ENCODE results near the gene METTL16. TPM values are rescaled to one million over a fixed set of nuclear protein-coding genes. Genes with fewer than 3 reads are reported as not detected.

METTL16 gene
- polyA plus RNA-seq, 1 donor (not counting 4 experiments of a cell fraction or from before 2014, with no cell fraction given): 16.6 TPM

DNA sequence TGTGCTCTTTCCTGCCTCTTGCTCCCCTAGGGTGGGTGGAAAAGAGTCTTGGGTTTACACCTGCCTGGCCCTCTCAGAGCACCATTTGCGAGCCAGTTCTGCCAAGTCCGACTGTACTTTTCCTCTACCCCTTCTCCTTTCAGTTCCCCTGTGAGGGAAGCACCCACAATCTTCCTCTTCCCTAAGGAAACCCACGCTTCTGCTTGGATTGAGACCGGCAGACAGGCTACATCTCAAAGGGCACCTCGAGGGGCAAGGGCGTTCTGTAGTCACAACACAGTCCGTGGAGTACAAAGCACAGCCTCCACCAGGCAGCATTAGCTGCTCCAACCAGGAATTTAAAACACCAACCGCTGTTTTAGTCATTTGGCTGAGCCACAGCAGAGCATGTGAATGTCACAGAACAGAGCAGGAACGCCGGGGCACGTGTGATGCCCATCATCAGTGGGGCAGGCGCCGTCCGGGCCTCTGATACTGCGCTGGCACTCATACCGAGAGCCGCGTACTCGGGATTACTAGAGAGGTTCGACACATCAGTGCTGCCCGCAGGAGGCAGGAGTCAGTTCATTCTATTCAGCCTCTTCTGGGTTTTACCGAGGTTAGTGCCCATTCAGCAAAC, 97.1 kb downstream of the METTL16 start:
- H3K27ac ChIP-seq (ENCODE audit: control insufficient read depth, insufficient read depth, low read length): no peak overlapping the region
- H3K9me1 ChIP-seq (ENCODE audit: control insufficient read depth, extremely low read depth, insufficient read depth, low read length): no peaks in the 10 kb centered on the region
- H3K27me3 ChIP-seq (ENCODE audit: control insufficient read depth, extremely low read depth, insufficient read depth, low read length): no peaks in the 10 kb centered on the region
- H3K36me3 ChIP-seq (ENCODE audit: control insufficient read depth in 2 of 2, extremely low read depth in 1 of 2, insufficient read depth in 2 of 2, low read length in 2 of 2): peaks cover 8 to 19% of the 10 kb centered on the region in 2 experiments
- FAIRE-seq (no peak), DNase-seq (ENCODE audit: low read depth, low spot score) (no peak)
- no peak overlapping the region for H3K9ac ChIP-seq (ENCODE audit: control insufficient read depth, extremely low read depth, insufficient read depth, low read length)
- no peaks in the 10 kb centered on the region for H3K9me3 ChIP-seq (ENCODE audit: control insufficient read depth, low read depth, low read length)
- no peak overlapping the region for H3K4me2 ChIP-seq (ENCODE audit: control insufficient read depth, extremely low read depth, insufficient read depth, low read depth, low read length)
- H2AFZ ChIP-seq (ENCODE audit: control insufficient read depth, low read length): no peak overlapping the region
- no peaks in the 10 kb centered on the region for H3K4me1 ChIP-seq (ENCODE audit: control insufficient read depth, extremely low read depth, insufficient read depth, low read length)
- H4K20me1 ChIP-seq (ENCODE audit: control insufficient read depth, extremely low read depth, insufficient read depth, low read length): no peaks in the 10 kb centered on the region
- no peaks in the 10 kb centered on the region for H3K79me2 ChIP-seq (ENCODE audit: control insufficient read depth, insufficient read depth, low read length)
- TF ChIP-seq, protein P1, sequence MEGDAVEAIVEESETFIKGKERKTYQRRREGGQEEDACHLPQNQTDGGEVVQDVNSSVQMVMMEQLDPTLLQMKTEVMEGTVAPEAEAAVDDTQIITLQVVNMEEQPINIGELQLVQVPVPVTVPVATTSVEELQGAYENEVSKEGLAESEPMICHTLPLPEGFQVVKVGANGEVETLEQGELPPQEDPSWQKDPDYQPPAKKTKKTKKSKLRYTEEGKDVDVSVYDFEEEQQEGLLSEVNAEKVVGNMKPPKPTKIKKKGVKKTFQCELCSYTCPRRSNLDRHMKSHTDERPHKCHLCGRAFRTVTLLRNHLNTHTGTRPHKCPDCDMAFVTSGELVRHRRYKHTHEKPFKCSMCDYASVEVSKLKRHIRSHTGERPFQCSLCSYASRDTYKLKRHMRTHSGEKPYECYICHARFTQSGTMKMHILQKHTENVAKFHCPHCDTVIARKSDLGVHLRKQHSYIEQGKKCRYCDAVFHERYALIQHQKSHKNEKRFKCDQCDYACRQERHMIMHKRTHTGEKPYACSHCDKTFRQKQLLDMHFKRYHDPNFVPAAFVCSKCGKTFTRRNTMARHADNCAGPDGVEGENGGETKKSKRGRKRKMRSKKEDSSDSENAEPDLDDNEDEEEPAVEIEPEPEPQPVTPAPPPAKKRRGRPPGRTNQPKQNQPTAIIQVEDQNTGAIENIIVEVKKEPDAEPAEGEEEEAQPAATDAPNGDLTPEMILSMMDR (optimal IDR thresholded peaks at IDR 0.05 in 1 of 3, IDR thresholded peaks at IDR 0.05 in 1 of 3, conservative IDR thresholded peaks at IDR 0.05 in 1 of 3; ENCODE audit: extremely low read depth in 1 of 3, insufficient read depth in 2 of 3, low read length in 3 of 3): no peak
- no peak for TF ChIP-seq EZH2 (IDR thresholded peaks at IDR 0.05; ENCODE audit: low read length)
- H3K4me3 ChIP-seq (ENCODE audit: control insufficient read depth in 2 of 3, extremely low read depth in 1 of 3, insufficient read depth in 2 of 3, low read depth in 1 of 3, low read length in 3 of 3): no peak overlapping the region
- dilution Hi-C loops (cut with MboI; ENCODE audit: extremely low pct_ligation_motif_present, low sequenced_read_pairs): no loop called here

DNA sequence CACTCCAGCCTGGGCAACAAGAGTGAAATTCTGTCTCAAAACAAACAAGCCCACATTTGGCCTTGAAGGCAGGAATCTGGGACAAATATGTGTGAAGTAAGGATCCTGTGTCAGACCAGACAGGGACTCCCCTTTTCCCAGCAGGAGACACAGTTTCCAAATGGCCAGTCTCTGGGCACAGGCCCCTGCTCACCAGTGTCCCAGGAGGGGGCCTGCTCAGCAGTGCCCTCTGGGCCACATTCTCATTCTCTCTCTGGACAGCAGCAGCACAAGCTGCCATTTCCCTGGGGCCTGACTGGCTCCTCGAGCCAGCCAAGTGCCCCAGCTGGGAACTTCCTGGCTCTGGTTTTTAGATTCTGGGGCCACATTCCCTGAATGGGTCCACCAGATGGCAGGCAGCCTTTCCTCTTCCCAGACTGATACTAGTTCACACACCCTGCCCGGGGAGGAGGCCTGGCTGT, 99.1 kb downstream of the METTL16 start:
- H3K79me2 ChIP-seq (ENCODE audit: control insufficient read depth, insufficient read depth, low read length): no peaks in the 10 kb centered on the region
- dilution Hi-C loops (cut with MboI; ENCODE audit: extremely low pct_ligation_motif_present, low sequenced_read_pairs): no loop called here
- no peaks in the 10 kb centered on the region for H3K9me1 ChIP-seq (ENCODE audit: control insufficient read depth, extremely low read depth, insufficient read depth, low read length)
- FAIRE-seq (no peak), DNase-seq (ENCODE audit: low read depth, low spot score) (no peak)
- peaks cover 4% of the 10 kb centered on the region for H3K4me1 ChIP-seq (ENCODE audit: control insufficient read depth, extremely low read depth, insufficient read depth, low read length)
- no peaks in the 10 kb centered on the region for H3K9me3 ChIP-seq (ENCODE audit: control insufficient read depth, low read depth, low read length)
- no peak overlapping the region for H3K9ac ChIP-seq (ENCODE audit: control insufficient read depth, extremely low read depth, insufficient read depth, low read length)
- no peak overlapping the region for H3K4me3 ChIP-seq (ENCODE audit: control insufficient read depth in 2 of 3, extremely low read depth in 1 of 3, insufficient read depth in 2 of 3, low read depth in 1 of 3, low read length in 3 of 3)
- no peak for TF ChIP-seq EZH2 (IDR thresholded peaks at IDR 0.05; ENCODE audit: low read length)
- TF ChIP-seq, protein P1 (optimal IDR thresholded peaks at IDR 0.05 in 1 of 3, IDR thresholded peaks at IDR 0.05 in 1 of 3, conservative IDR thresholded peaks at IDR 0.05 in 1 of 3; ENCODE audit: extremely low read depth in 1 of 3, insufficient read depth in 2 of 3, low read length in 3 of 3): peak in 1 of 3 experiments; percentile 36
- H2AFZ ChIP-seq (ENCODE audit: control insufficient read depth, low read length): no peak overlapping the region
- H3K27ac ChIP-seq (ENCODE audit: control insufficient read depth, insufficient read depth, low read length): no peak overlapping the region
- no peaks in the 10 kb centered on the region for H4K20me1 ChIP-seq (ENCODE audit: control insufficient read depth, extremely low read depth, insufficient read depth, low read length)
- no peak overlapping the region for H3K4me2 ChIP-seq (ENCODE audit: control insufficient read depth, extremely low read depth, insufficient read depth, low read depth, low read length)
- no peaks in the 10 kb centered on the region for H3K27me3 ChIP-seq (ENCODE audit: control insufficient read depth, extremely low read depth, insufficient read depth, low read length)
- H3K36me3 ChIP-seq (ENCODE audit: control insufficient read depth in 2 of 2, extremely low read depth in 1 of 2, insufficient read depth in 2 of 2, low read length in 2 of 2): peaks cover 2 to 6% of the 10 kb centered on the region in 2 experiments
